Prostate gland (tissue), 2 donors: ENCODE data around the gene RAD51B.

ENCODE experiments used
- CTCF ChIP-seq, 4 experiments: fragments of 200-600 bp in 2 of 4; fragments of 450-650 bp in 2 of 4; sonication (generic) in 2 of 4; IDR thresholded peaks; 1 replicate in 3 of 4; 2 replicates in 1 of 4; pipeline ENCODE4 v1.5.1; 2016 to 2019; ENCODE audit warnings: antibody characterized with exemption in 4 of 4, mild to moderate bottlenecking in 2 of 4, moderate library complexity in 2 of 4
- POLR2A ChIP-seq: fragments of 450-650 bp; IDR thresholded peaks from one replicate; pipeline ENCODE4 v1.6.1; 2016; ENCODE audit warnings: antibody characterized with exemption, mild to moderate bottlenecking
- POLR2AphosphoS5 ChIP-seq: sonication (generic); formaldehyde crosslinking; IDR thresholded peaks from one replicate; pipeline ENCODE4 v1.6.1; 2017; ENCODE audit warnings: antibody characterized with exemption

GRCh38 chr14:68020999-68021663 is 201.6 kb downstream of the RAD51B start:
- TF ChIP-seq CTCF (IDR thresholded peaks at IDR 0.05) (no peak), POLR2A (no peak), POLR2AphosphoS5 (no peak)
